ENCODE measurements around the gene TARS2. TPM values are rescaled to one million over a fixed set of nuclear protein-coding genes. Genes with fewer than 3 reads are reported as not detected.

TARS2 gene
- polyA plus RNA-seq, 5 donors: 21.9 to 35.0 (median 26.7) TPM

DNA sequence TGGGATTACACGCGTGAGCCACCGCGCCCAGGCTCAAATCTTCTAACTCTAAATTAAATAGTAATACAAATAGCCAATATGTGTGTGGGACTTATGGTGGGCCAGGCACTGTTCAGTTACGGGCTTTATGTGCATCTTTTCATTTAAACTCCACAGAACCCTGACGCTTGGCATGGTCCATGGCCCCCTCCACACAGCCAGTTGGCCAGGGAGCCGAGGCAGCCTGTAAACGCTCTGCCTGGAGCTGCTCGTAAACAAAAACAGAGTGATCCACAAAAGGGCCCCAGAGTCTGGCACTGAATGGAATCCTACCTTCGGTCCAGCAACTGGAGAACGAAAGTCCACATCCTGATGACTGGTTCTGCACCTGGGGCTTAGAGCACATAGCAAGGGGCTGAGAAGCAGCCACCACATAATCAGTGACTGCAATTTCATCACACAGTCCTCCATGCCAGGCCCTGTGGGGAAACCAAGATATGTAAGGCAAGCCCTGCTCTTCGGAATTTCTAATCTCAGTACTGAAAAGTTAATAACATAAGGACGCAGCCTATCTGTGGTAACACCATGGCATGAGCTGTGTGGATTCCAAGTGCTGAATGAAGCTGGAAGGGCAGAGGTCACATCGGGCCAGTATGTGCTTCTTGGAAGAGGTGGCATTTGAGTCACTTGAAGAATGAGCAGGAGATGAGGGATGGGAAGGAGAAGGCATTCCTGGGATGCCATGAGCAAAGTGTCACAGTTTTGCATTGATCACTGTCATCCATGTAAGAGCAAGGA, 48.5 kb downstream of the TARS2 start:
- no peak for DNase-seq

DNA sequence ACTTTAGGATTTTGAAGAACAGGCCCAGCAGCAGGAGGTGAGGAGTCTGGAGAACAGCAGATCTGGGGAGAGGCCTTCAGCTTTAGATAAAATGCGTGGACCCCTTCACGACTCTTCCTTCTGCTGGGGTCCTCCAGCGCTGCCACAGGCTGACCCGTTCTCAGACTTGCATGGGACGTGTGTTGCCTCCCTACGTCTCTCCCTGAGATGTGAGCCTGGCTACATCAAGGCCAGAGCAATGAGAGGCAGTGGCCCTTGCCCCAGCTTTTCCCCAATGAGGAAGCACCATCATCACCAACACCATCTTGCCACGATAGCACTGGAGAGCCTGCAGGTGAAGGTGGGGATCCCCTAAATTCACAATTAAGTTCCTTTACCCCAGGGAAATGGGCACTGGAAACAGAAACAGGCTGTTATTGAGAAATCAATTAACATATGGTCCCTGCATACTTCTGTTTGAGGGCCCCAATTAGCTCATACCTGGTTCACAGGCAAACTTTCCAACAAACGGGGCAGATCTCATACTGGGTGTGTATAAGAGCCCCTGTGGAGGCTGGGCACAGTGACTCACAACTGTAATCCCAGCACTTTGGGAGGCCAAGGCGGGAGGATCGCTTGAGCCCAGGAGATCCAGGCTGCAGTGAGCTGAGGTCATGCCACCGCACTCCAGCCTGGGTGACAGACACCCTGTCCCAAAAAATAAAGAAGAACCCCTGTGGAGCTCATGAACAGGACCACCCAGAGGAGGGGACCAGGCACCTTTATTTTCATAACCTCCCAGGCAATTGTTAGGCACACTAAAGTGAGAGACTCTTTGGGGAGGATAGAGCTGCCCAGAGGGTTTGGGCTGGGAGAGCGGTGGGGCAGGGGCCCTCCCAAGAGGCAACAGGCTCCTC, 49.9 kb downstream of the TARS2 start:
- no peak for DNase-seq

DNA sequence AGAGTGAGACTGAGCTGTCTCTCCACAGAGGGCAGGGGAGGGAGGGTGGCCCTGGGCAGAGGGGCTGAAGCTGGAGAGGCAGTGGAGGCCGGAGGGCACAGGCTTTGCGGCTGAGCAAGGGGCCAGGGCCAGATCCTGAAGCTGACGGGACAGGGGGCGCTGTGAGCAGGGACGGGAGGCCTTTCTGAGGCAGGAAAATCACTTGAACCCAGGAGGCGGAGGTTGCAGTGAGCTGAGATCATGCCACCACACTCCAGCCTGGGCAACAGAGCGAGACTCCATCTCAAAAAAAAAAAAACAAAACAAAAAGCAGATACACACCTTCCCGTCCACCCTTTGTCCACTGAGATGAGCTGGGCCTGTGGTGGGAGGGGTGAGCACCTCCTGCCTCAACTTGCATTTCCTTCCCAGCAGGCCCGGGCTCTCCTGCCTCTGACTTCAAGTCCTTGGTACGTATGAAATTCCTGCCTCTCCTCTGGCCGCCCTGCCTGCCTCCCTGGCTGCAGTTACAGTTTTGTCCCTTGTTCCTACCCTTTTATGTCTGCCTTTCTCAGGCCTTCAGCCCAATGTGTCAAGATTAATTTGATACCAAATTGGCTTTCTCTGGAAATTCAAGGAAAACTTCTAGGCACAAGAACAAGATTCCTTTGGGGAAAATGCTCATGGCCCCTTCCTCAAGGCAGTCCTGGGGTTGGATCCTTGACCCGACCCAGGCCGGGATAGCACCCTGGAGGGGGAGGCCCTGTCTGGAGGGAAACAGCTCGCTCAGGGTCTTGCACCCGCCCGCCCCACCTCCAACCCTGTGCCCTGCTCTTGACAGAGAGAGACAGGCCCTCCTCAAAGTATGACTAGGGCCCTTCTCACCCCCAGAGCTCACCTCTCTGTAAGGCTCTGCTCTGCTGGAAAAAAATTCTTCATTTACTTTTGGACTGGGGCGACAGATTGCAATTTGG, 50.8 kb downstream of the TARS2 start:
- DNase-seq: no peak

DNA sequence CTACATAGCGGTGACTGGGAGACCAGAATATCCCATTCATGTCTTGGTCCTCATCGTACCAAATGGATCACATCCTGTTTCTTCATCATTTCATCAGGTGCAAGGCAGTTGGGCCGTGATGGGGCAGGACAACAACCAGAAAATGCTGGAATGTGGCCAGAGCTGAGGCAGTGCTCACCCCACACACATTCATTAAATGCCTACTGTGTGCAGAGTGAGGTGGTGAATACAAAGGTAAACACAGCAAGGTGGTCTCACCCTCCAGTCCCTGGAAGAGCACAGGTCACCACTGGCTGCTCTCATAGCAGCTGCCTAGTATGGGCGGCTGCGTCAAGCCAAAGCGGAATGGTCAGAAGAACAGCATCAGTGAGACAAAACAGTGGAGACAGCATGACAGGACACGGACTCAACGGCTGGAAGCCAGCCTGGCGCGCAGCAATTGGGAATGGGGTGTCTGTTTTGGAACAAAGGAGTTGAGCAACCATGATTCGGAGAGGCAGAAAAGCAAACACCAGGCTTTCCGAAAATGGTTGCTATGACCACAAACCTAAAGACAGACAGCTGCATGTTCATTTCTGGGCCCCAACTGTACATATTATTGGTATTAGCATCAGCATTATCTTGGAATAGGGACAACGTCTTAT, 56.4 kb downstream of the TARS2 start:
- peak in 1 of 2 donors; percentile 76 for DNase-seq

DNA sequence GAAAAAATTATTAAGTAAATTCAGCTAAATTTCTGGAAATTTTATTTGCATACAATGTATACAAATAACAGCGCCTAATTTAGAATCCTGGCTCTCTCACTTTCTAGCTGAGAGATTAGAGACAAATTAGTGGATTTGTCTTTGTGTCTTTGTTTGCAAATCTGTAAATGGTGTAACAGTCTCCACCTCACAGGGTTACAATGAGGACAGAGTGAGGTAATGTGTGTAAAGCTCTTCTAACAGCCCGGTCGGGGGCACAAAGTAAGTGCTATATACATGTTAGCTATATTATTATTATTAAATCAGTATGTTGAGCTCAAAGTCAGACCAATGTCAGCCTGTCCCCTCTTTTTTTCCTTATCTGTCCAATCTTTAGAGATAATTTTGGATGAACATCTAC, 57.0 kb downstream of the TARS2 start:
- DNase-seq: no peak

DNA sequence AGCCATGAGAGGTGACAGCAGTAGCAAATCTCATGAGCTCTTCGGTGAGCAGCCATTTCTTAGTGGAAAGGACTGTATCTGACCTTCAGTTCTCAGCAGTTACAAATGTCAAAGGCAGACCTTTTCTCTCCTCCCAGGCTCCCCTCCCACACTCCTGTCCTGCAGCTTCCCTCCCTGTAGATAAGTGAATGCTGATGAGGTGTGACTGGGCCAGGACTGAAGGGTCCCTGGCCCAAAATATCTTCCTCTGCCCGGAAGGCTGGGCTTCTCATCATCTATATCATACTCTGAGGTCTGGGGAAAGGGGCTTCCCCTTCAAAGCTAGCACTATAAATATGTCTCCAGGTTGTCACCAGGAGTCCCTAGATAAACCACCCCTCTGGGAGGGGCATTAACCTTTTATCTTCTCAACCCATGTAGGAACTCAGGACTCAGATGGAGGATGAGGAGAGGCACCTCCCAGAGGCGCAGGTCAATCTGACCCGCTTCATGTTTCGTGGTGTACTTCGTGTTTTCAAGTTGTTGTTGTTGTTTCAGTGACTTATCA, 58.3 kb downstream of the TARS2 start:
- no peak for DNase-seq

DNA sequence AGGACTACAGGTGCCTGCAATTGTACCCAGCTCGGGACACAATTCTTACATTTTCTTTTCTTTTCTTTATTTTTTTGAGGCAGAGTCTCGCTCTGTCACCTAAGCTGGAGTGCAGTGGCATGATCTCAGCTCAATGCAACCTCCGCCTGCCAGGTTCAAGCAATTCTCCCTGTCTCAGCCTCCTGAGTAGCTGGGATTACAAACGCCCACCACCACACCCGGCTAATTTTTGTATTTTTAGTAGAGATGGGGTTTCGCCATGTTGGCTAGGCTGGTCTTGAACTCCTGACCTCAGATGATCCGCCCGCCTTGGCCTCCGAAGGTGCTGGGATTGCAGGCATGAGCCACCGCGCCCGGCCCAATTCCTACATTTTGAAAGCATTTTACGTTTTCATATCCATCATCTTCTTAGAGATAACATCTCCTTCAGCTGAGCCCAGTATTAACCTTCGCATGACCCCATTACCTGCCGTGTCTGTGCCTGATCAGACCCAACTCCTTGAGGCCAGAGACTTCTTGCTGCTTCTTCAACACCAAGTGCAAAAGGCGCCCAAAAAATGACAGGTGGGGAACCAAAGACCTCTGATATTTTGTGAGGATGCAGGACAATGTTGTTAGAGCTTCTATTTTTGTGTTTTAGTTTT, 59.2 kb downstream of the TARS2 start:
- no peak for DNase-seq

DNA sequence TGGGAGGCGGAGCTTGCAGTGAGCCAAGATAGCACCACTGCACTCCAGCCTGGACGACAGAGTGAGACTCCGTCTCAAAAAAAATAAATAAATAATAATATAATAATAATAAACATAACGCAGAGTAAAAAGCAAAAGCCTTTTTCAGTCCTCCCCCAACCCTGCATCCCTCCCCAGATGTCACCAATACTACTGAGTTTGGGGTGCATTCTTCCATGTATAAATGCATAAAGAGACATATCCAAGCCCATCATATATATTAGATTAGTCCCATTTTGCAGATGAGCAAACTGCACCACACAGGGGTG, 61.1 kb downstream of the TARS2 start:
- no peak for DNase-seq

DNA sequence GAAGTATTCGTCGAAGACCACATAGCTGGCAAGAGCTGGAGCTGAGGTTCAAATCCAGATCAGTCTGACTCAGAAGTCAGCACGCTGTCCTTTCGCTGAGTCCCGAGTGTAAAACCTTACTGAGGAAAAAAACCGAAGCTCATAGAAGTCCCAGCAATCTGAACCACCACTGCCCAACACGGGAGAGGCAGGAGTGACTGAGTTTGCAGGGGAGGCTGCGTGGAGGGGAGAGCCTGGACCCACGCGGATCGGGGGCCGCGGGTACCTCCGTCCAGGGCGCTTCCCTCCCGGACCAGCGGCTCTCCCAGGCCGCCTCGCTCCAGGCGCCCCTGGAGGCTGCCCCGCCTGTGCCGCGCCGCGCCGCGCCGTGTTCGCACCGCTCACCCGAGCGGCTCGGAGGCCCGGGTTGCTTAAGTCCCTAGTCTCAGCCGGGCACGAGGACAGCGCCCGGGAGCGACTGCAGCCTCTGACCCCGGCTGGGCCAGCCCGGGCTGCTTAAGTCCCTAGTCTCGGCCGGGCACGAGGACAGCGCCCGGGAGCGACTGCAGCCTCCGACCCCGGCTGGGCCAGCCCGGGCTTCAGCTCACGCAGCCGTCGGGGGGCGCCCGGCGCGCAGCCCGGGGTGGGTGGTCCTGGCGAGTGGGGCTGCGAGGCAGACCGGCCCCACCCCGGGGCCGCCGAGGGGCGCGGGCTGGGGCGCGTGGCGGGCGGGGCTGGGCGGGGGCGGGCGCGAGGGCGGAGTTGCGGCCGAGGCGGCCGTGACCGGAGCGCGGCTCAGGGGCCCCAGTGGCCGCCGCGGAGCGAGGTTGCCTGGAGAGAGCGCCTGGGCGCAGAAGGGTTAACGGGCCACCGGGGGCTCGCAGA, 61.6 kb downstream of the TARS2 start, which contains the start of gene ADAMTSL4:
Gene ADAMTSL4, plus strand, starts transcription at position 777 of the 864 bp plus-strand sequence. CDS start 2,881 bp downstream, outside the sequence.
- peak; percentile 68 to 76 for DNase-seq

DNA sequence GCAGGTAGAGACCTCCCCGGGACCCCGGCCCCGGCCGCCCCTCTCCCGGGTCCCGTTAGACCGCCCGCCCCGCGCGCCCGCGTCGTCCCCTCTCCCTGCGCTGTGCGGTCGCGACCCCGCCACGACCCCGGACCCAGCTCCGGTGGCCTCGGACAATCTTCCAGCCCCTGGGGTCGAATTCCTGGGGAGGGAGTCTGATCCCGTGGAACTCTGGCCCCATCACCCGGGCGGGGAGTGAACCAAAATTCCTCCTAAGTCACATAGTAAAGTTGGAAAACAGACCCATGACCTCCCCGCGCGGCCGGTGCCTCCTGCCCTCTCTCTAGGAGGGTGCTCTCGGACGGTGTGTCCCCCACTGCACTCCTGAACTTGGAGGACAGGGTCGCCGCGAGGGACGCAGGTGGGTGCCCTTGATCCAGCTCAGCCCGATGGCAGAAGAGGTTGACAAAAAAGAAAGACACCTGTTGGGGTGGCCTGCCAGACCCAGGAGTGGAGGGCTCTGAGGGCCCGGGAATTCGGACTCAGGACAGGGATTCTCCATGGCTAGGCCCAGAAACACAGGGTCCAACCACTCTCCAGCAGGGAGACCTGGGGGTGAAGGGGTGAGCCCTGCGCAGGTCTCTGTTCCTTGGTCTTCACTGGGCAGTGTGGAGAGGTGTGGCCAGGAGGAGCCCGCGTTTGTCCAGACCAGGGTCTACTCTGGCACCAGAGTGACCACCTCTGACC, 62.4 kb downstream of the TARS2 start:
- no peak for DNase-seq

DNA sequence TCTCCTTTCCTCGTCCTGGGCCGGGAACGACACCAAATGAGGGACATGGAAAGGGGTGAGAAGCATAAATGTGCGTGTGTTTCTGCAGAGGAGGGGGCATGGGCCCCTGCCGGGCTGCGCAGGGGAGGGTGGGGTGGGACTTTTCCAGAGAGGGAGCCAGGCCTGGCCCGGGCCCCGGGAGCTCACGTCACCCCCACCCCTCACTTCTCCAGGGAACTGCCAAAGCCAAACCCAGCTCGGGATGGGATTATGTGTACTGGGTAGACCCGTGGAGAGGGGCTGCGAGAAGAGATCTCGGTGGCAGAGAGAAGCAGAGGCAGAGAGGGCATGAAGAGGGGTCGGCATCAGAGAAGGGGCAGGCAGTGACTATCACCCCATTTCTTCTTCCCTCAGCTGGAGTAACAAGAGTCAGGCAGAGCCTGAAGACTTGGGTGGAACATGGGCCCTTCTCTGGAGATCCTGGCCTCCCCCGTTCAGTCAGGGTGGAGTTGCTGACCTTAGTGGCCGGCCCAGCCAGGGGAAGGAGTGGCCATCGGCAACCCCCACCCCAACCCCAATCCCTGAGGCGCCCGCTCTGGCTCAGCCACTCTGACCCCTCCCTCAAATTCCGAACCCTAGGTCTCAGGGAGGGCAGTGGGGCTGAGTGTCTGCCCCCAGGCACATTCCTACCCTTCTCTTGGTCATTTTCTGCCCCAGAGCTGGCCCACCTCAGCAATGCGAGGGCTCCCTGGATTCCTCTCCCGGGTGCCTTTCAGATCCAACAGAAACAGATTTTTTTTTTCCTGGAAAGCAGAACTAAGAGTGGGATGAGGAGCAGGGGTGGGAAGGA, 63.2 kb downstream of the TARS2 start:
- DNase-seq: no peak

DNA sequence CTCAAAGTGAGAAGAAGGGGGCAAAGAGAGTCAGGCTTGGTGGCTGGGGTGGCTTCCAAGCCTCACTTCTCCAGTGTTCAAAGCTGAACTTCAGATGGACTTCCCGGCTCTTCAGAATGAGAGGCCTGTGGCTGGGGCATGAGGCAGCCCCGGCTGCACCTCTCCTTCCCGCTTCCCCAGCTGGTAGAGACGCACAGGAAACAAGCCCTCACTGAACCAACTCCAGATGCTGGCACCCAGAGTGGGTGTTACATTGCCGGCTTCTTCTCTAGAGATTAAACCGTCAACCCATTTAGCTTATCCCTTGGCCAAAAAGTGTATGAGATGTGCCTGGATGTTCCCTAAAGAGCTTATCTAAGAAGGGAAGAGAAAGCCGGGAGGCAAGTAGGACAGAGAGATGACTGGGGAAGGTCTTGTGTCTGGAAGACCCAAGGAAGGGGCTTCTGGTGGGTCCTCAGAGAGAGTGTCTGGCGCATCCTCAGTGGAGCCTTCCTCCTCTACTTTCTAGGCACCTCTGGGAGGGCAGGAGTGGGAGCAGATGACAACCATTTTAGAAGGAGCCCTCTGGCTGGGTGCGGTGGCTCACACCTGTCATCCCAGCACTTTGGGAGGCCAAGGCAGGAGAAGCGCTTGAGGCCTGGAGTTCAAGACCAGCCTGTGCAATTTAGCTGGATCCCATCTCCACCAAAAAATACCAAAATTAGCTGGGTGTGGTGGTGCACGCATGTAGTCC, 64.0 kb downstream of the TARS2 start:
- DNase-seq: no peak

DNA sequence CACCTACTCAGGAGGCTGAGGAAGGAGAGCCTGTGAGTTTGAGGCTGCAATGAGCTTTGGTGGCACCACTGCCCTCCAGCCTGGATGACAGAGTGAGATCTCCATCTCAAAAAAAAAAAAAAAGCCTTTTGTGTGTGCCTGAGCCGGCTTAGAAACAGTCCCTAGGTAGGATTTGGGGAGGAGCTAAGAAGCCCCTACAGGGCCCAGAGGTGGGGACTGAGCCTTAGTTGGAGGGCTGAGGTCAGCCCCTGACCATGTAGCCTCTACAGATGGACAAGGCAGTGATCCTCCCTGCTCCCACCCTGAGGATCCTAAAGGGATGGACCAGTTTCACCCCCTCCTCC, 64.5 kb downstream of the TARS2 start:
- no peak for DNase-seq

DNA sequence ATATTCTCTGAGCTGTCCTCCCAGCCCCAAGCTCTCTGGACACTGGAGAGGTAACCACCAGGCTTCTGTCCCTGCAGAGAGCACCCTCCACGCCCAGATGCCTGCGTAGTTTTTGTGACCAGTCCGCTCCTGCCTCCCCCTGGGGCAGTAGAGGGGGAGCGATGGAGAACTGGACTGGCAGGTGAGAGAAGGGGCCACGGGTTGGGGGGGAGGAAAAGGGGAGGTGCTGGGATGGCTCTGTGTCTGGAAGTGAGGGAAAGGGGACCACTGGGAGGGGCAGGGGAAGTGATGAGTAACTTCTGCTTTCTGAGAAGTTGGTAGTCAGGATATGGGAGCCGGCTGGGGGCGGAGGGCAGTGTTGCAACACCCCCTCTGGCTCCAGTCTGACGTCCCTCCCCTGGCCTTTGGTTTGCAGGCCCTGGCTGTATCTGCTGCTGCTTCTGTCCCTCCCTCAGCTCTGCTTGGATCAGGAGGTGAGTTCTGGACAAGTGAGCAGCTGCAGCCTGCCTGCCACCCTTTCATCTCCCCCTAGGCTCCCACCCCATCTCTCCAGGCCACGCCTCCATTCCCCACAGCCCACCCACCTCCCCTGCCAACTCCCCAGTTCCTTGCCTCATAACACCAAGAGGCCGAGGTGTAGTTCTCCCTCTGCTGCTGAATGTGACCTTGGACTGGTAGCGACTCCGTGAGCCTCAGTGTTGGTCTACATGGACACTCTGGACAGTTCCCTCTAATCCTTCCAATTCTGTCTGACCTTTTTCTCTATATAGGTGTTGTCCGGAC, 65.1 kb downstream of the TARS2 start:
- DNase-seq: peak; percentile 76 to 85

DNA sequence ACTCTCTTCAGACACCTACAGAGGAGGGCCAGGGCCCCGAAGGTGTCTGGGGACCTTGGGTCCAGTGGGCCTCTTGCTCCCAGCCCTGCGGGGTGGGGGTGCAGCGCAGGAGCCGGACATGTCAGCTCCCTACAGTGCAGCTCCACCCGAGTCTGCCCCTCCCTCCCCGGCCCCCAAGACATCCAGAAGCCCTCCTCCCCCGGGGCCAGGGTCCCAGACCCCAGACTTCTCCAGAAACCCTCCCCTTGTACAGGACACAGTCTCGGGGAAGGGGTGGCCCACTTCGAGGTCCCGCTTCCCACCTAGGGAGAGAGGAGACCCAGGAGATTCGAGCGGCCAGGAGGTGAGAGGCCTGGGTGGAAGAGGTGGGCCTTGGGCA, 65.7 kb downstream of the TARS2 start:
- DNase-seq: no peak

DNA sequence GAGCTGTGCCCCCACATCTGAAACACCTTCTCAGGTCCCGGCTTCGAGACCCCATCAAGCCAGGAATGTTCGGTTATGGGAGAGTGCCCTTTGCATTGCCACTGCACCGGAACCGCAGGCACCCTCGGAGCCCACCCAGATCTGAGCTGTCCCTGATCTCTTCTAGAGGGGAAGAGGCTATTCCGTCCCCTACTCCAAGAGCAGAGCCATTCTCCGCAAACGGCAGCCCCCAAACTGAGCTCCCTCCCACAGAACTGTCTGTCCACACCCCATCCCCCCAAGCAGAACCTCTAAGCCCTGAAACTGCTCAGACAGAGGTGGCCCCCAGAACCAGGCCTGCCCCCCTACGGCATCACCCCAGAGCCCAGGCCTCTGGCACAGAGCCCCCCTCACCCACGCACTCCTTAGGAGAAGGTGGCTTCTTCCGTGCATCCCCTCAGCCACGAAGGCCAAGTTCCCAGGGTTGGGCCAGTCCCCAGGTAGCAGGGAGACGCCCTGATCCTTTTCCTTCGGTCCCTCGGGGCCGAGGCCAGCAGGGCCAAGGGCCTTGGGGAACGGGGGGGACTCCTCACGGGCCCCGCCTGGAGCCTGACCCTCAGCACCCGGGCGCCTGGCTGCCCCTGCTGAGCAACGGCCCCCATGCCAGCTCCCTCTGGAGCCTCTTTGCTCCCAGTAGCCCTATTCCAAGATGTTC, 66.3 kb downstream of the TARS2 start:
- no peak for DNase-seq

Data from right lung (tissue), 5 donors.